ENCODE measurements around the gene ERGIC1.

The ERGIC1 gene

DNA sequence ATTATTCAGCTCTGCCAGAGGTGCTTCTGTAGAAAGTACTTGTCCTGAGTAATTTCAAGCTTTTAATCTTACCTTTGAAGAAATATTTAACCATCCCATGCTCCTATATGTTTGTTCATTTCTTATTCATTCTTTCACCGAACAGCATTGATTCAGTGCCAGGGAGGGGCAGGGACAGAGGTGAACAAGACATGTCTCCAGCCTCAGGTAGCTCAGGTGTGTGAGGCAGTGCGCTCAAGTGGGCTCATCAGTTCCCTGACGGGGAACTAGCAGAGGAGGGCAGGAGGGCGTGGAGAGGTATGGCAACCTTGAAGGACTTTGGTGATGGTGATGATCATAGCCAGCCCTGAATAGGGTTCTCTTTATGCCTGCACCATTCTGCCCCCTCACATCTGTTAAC lies 25.9 kb downstream of the ERGIC1 start:
- no peak overlapping the region for H2AFZ ChIP-seq (ENCODE audit: low read length)
- peaks cover 92% of the 10 kb centered on the region for H3K79me2 ChIP-seq (ENCODE audit: insufficient read depth, low read length)
- H3K36me3 ChIP-seq (ENCODE audit: insufficient read depth, low read length) = peaks cover 6% of the 10 kb centered on the region; the same call in 1 of the 2 replicates
- H3F3A ChIP-seq (ENCODE audit: low read depth) = no peaks in the 10 kb centered on the region
- TF ChIP-seq, protein P1, sequence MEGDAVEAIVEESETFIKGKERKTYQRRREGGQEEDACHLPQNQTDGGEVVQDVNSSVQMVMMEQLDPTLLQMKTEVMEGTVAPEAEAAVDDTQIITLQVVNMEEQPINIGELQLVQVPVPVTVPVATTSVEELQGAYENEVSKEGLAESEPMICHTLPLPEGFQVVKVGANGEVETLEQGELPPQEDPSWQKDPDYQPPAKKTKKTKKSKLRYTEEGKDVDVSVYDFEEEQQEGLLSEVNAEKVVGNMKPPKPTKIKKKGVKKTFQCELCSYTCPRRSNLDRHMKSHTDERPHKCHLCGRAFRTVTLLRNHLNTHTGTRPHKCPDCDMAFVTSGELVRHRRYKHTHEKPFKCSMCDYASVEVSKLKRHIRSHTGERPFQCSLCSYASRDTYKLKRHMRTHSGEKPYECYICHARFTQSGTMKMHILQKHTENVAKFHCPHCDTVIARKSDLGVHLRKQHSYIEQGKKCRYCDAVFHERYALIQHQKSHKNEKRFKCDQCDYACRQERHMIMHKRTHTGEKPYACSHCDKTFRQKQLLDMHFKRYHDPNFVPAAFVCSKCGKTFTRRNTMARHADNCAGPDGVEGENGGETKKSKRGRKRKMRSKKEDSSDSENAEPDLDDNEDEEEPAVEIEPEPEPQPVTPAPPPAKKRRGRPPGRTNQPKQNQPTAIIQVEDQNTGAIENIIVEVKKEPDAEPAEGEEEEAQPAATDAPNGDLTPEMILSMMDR (conservative IDR thresholded peaks at IDR 0.05; ENCODE audit: low read length) = no peak
- TF ChIP-seq EZH2phosphoT487 (IDR thresholded peaks at IDR 0.05; ENCODE audit: borderline replicate concordance) = no peak
- no peaks in the 10 kb centered on the region for H3K27me3 ChIP-seq (ENCODE audit: insufficient read depth, low read length, poor library complexity, severe bottlenecking)
- no peak overlapping the region for H3K9ac ChIP-seq (ENCODE audit: low read depth, low read length, poor library complexity, severe bottlenecking)
- H4K20me1 ChIP-seq (ENCODE audit: insufficient read depth, low read length, poor library complexity, severe bottlenecking) = peaks cover 29% of the 10 kb centered on the region
- H3K9me2 ChIP-seq (replicated peaks; ENCODE audit: low read depth, low read length) = no peaks in the 10 kb centered on the region
- no peak overlapping the region for H3K4me2 ChIP-seq (ENCODE audit: low read depth, low read length, poor library complexity, severe bottlenecking)
- no peaks in the 10 kb centered on the region for H3K4me1 ChIP-seq (ENCODE audit: insufficient read depth, low read length, poor library complexity, severe bottlenecking)
- H3K4me3 ChIP-seq (ENCODE audit: low read length, poor library complexity, severe bottlenecking) = no peak overlapping the region
- H3K9me3 ChIP-seq (ENCODE audit: insufficient read depth, low read depth, low read length) = no peaks in the 10 kb centered on the region

DNA sequence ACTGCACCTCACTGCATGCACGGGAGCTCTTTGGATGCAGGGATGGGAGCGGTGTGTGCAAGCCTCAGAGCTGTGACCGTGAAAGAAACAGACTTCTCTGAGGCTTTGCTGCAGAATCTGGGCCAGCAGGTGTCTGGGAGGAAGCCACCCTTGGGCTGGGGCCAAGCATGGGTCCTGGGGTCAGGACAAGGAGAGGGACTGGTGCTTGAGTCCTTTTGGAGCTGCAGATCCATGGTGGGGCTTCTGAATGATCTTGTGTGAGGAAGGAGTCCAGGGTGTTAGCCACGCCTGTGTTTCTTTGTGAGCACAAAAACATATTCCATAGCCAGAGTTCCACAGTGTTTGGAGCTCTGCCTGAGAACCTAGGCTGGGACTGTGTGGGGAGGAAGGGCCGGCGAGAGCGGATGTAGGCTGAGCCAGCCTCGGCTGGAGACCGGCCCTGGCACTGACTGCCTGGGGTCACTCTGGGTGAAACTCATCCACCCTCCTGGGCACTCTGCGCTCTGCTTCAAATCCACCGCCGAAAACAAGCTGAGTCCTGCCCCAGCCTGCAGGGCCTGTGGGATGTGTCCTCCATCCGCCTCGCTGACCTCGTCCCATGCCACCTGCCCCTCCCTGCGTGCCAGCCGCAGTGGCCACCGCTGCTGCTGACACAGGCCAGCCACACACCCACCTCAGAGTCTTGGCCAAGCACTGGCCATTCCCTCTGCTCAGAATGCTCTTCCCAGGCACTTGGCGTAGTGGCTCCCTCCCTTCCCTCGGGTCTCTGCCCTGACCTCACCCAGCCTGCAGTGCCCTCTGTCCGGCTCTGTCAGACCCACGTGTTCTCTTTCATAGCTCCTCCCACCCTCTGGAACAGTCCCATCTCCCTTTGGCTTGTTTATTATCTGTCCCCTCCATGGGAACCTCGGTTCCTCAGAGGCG lies 26.7 kb downstream of the ERGIC1 start:
- Histone ChIP-seq H3K9me2 (replicated peaks; ENCODE audit: low read depth, low read length) (no peaks in the 10 kb centered on the region), H3K9me3 (ENCODE audit: insufficient read depth, low read depth, low read length) (no peaks in the 10 kb centered on the region), H3K9ac (ENCODE audit: low read depth, low read length, poor library complexity, severe bottlenecking) (no peak overlapping the region), H3K27me3 (ENCODE audit: insufficient read depth, low read length, poor library complexity, severe bottlenecking) (no peaks in the 10 kb centered on the region), H4K20me1 (ENCODE audit: insufficient read depth, low read length, poor library complexity, severe bottlenecking) (peaks cover 32% of the 10 kb centered on the region), H3K4me2 (ENCODE audit: low read depth, low read length, poor library complexity, severe bottlenecking) (no peak overlapping the region), H3K4me3 (ENCODE audit: low read length, poor library complexity, severe bottlenecking) (no peak overlapping the region), H3K4me1 (ENCODE audit: insufficient read depth, low read length, poor library complexity, severe bottlenecking) (no peaks in the 10 kb centered on the region), H3K79me2 (ENCODE audit: insufficient read depth, low read length) (peaks cover 91% of the 10 kb centered on the region), H2AFZ (ENCODE audit: low read length) (no peak overlapping the region), H3K36me3 (ENCODE audit: insufficient read depth, low read length) (peaks cover 6% of the 10 kb centered on the region; the same call in 1 of the 2 replicates), H3F3A (ENCODE audit: low read depth) (no peaks in the 10 kb centered on the region)
- TF ChIP-seq, protein P1 (conservative IDR thresholded peaks at IDR 0.05; ENCODE audit: low read length) = no peak
- TF ChIP-seq EZH2phosphoT487 (IDR thresholded peaks at IDR 0.05; ENCODE audit: borderline replicate concordance) = no peak

DNA sequence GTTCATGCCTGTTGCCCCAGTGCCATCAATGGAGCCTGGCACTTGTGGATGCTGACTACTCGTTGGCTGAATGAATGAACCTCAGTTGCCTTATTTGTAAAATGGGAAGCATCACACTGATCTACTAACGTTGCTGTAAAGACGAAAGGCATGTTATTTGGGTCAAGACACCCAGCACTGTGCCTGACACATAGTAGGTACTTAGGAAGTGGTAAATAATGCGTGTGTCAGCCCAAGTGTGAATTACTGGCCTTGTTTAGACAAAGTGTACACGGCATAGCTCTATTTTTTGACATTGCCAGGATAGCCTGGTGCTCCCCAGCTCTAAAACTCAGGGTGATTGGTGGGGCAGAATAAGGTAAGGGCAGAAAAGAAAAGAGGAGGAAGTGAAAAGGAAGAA lies 27.4 kb downstream of the ERGIC1 start:
- H3K9me3 ChIP-seq (ENCODE audit: insufficient read depth, low read depth, low read length) = no peaks in the 10 kb centered on the region
- no peak overlapping the region for H3K4me3 ChIP-seq (ENCODE audit: low read length, poor library complexity, severe bottlenecking)
- H3K27me3 ChIP-seq (ENCODE audit: insufficient read depth, low read length, poor library complexity, severe bottlenecking) = no peaks in the 10 kb centered on the region
- H3K9me2 ChIP-seq (replicated peaks; ENCODE audit: low read depth, low read length) = no peaks in the 10 kb centered on the region
- peaks cover 32% of the 10 kb centered on the region for H4K20me1 ChIP-seq (ENCODE audit: insufficient read depth, low read length, poor library complexity, severe bottlenecking)
- no peak overlapping the region for H3K4me2 ChIP-seq (ENCODE audit: low read depth, low read length, poor library complexity, severe bottlenecking)
- H3K4me1 ChIP-seq (ENCODE audit: insufficient read depth, low read length, poor library complexity, severe bottlenecking) = no peaks in the 10 kb centered on the region
- peaks cover 90% of the 10 kb centered on the region for H3K79me2 ChIP-seq (ENCODE audit: insufficient read depth, low read length)
- no peak overlapping the region for H3K9ac ChIP-seq (ENCODE audit: low read depth, low read length, poor library complexity, severe bottlenecking)
- H2AFZ ChIP-seq (ENCODE audit: low read length) = no peak overlapping the region
- no peaks in the 10 kb centered on the region for H3F3A ChIP-seq (ENCODE audit: low read depth)
- TF ChIP-seq EZH2phosphoT487 (IDR thresholded peaks at IDR 0.05; ENCODE audit: borderline replicate concordance) = no peak
- TF ChIP-seq, protein P1 (conservative IDR thresholded peaks at IDR 0.05; ENCODE audit: low read length) = no peak
- H3K36me3 ChIP-seq (ENCODE audit: insufficient read depth, low read length) = peaks cover 6% of the 10 kb centered on the region; the same call in 1 of the 2 replicates
